ENCODE data around the gene RAC3.

DNA sequence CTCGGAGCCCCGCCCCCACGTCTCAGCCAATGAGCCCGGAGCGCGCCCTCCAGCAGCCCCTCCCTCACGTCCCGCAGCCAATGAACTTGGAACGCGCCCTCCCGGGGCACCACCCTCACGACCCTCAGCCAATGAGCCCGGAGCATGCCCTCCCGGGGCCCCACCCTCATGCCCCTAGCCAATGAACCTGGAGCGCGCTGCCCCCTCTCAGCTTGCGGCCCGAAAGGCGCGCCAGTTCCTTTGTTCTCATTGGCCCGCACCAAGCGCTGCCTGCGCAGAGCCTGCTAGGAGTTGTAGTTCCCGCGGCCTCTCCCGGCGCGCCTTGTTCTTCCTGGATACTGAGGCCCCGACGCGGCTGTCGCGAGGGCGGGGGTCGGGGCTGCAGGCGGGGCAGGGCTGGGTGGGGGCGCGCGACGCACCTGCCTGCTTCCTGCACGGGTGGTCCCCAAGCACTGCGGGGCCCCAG lies 8.5 kb upstream of the RAC3 start, which contains the start of gene LRRC45:
- TF ChIP-seq, protein P1, sequence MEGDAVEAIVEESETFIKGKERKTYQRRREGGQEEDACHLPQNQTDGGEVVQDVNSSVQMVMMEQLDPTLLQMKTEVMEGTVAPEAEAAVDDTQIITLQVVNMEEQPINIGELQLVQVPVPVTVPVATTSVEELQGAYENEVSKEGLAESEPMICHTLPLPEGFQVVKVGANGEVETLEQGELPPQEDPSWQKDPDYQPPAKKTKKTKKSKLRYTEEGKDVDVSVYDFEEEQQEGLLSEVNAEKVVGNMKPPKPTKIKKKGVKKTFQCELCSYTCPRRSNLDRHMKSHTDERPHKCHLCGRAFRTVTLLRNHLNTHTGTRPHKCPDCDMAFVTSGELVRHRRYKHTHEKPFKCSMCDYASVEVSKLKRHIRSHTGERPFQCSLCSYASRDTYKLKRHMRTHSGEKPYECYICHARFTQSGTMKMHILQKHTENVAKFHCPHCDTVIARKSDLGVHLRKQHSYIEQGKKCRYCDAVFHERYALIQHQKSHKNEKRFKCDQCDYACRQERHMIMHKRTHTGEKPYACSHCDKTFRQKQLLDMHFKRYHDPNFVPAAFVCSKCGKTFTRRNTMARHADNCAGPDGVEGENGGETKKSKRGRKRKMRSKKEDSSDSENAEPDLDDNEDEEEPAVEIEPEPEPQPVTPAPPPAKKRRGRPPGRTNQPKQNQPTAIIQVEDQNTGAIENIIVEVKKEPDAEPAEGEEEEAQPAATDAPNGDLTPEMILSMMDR (IDR thresholded peaks at IDR 0.05; ENCODE audit: borderline replicate concordance, extremely low read depth, low read length, poor library complexity, severe bottlenecking), result no peak
- no peak for TF ChIP-seq EZH2 (IDR thresholded peaks at IDR 0.05; ENCODE audit: borderline replicate concordance, low read depth, low read length, severe bottlenecking)

All from DND-41 (cell line).